Regular cardiac myocyte (primary cell): Measurements from ENCODE around the gene MMP12. TPM values are rescaled to one million over a fixed set of nuclear protein-coding genes. Genes with fewer than 3 reads are reported as not detected.

ENCODE experiments used
- total RNA-seq: library from RNA; depleted of rRNA; stranded (reverse); fragments of >200 nt; gene quantifications from 2 replicates; pipeline ENCODE4 v1.2.3, GENCODE V29; 2014

Gene MMP12
- 0.56 TPM in 1 of 2 replicates, not detected in the other for total RNA-seq

DNA sequence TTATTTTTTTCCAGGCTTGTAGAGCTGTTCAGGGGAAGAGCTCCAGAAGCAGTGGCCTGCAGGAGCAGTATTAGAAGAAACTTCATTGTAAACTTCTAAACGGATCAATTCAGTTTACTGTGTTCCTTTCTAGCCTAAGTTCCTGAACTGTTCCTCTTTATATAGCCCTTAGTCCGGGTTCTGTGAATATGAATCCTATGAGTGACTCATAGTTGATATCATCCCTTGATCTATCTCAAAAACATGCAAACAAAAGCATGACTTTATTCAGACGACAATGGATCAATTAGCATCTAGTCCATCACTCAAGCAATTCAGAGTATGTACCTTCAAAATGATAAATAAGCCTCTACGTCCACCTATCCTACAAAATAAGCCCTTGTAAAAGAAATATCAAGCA, at the start of gene MMP12:
MMP12 (minus strand) TSS at position 131 of the 400 bp plus-strand sequence; CDS start at position 86, 45 bp downstream.

DNA sequence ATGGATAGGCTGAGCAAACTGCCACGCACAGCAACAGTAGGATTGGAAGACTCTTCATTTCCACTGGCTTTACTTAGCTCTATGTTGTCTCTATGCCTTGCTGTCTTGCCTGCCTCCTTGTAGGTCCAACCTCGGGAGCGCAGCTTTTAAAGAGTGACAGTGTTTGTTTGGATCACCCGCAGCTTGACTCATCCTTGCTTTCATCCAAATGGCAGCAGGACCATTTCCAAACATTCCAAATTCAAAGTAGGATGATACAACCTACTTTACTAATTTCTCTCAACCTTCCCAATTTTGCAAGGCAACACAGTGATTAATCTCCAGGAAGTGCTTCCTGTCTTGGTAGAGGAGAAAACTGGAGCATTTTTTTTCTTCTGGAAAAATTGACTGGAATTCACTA, 31.3 kb downstream of the MMP12 start, which contains the start of gene MMP3:
MMP3 (minus strand) TSS at position 121 of the 400 bp plus-strand sequence; CDS start at position 58, 63 bp downstream.

Other genes starting within 250 kb of the MMP12 start
- not detected in 2 replicates for gene MMP20, start 249.7 kb downstream of the MMP12 start, total RNA-seq
- gene MMP27, start 169.2 kb downstream of the MMP12 start, total RNA-seq: not detected in 2 replicates
- under 0.01 TPM in 1 of 2 replicates, not detected in the other for gene MMP8, start 150.0 kb downstream of the MMP12 start, total RNA-seq
- gene MMP10, start 94.4 kb downstream of the MMP12 start, total RNA-seq: 1.1 and 4.4 TPM in 2 replicates
- 189 and 3,390 TPM in 2 replicates for gene MMP1, start 76.8 kb downstream of the MMP12 start, total RNA-seq
- gene MMP3, start 31.4 kb downstream of the MMP12 start, total RNA-seq: 0.19 and 4.5 TPM in 2 replicates
- gene MMP13, start 80.8 kb upstream of the MMP12 start, total RNA-seq: not detected in 2 replicates
- gene DCUN1D5, start 217.2 kb upstream of the MMP12 start, total RNA-seq: 48.5 and 80.5 TPM in 2 replicates
- gene DYNC2H1, start 234.4 kb upstream of the MMP12 start, total RNA-seq: 21.3 and 57.2 TPM in 2 replicates